Kidney (tissue), 22 donors: ENCODE data around the gene ELF5. TPM values are rescaled to one million over a fixed set of nuclear protein-coding genes. Genes with fewer than 3 reads are reported as not detected.

Experiments used
- DNase-seq, 5 donors: peaks; one replicate each; pipeline ENCODE4 v3.0.0-alpha.2; 2013 to 2020
- FAIRE-seq: peaks from 2 replicates; lab custom pipeline; 2012; peaks lifted over from hg19 to GRCh38; lab: Jason Lieb, UNC
- H3K27ac ChIP-seq, 2 donors: one replicate each; pipeline ENCODE4 v1.7.0; 2013; ENCODE audit warnings: low read depth in 2 of 2, low read length in 2 of 2, inconsistent platforms in 1 of 2
- H3K27me3 ChIP-seq: one replicate; pipeline ENCODE4 v1.7.1; 2013; ENCODE audit warnings: low read length, inconsistent platforms; ENCODE audit not compliant: control insufficient read depth, insufficient read depth
- H3K36me3 ChIP-seq, 3 donors: one replicate each; pipeline versions ENCODE4 v1.7.0 to v1.7.1; 2013; ENCODE audit warnings: low read length in 3 of 3, control low read depth in 1 of 3, inconsistent platforms in 1 of 3; ENCODE audit not compliant: insufficient read depth in 3 of 3, control insufficient read depth in 2 of 3
- H3K4me1 ChIP-seq, 3 donors: one replicate each; pipeline versions ENCODE4 v1.7.0 to v1.7.1; 2013; ENCODE audit warnings: low read length in 3 of 3, inconsistent platforms in 1 of 3, low read depth in 1 of 3; ENCODE audit not compliant: control insufficient read depth in 2 of 3, insufficient read depth in 2 of 3
- H3K4me3 ChIP-seq, 3 donors: one replicate each; pipeline versions ENCODE4 v1.7.0 to v1.8.1; 2013; ENCODE audit warnings: low read length in 3 of 3, control low read depth in 1 of 3, inconsistent platforms in 1 of 3
- H3K9ac ChIP-seq, 3 donors: one replicate each; pipeline versions ENCODE4 v1.7.0 to v1.7.1; 2013; ENCODE audit warnings: low read length in 3 of 3, control low read depth in 1 of 3, inconsistent platforms in 1 of 3
- H3K9me3 ChIP-seq, 3 donors: one replicate each; pipeline versions ENCODE4 v1.7.0 to v1.7.1; 2013; ENCODE audit warnings: low read length in 3 of 3, control low read depth in 1 of 3, inconsistent platforms in 1 of 3; ENCODE audit not compliant: control insufficient read depth in 2 of 3, insufficient read depth in 1 of 3
- CTCF ChIP-seq: IDR thresholded peaks from 3 replicates; pipeline ENCODE4 v1.5.1; 2012; ENCODE audit warnings: mild to moderate bottlenecking, moderate library complexity, borderline replicate concordance; ENCODE audit not compliant: insufficient read depth; ENCODE audit errors: extremely low read depth
- intact Hi-C: fragments of 100-400 bp; cut with DNase I; formaldehyde crosslinking; loops from one replicate; pipeline ENCODE4 v1.11.1; 2022
- long read RNA-seq, 10 donors: library from polyadenylated mRNA in 1 of 10; unstranded in 1 of 10; transcript quantifications; one replicate each; pipeline ENCODE4 v2.0.0 and lab custom pipeline, GENCODE V29; 2021 to 2026
- polyA plus RNA-seq: library from polyadenylated mRNA; stranded (reverse); fragments of 350-450 nt; fragmentation: Illumina TruSeq; extraction: RNeasy Lipid Tissue Mini Kit (QIAGEN cat#74804); gene quantifications from one replicate; pipeline ENCODE4 v1.2.3, GENCODE V29; 2014; ENCODE audit warnings: low read depth, low replicate concordance; ENCODE audit not compliant: insufficient read depth
- total RNA-seq: library from RNA; stranded (reverse); fragmentation: NEBNext Ultra II Directional; extraction: Animal tissue kit (Norgen Biotek cat#: 25700); gene quantifications from one replicate; pipeline ENCODE4 v1.2.1, GENCODE V29; 2021
- donor health status: control.
- donor health status: control.
- donor health status: control.
- donor health status: control.
- donor health status: control.
- donor health status: DM: yes; HTN: yes; CAD: no.
- donor health status: Normal renal cell carcinoma (clear cell type).

Gene ELF5
- total RNA-seq, result 0.94 TPM
- 18.9 TPM for polyA plus RNA-seq
- long read RNA-seq, donor 1, partial matches to known transcripts, result 0 of 4 reads
- long read RNA-seq, donor 1, other reads (novel, unspliced or antisense), result 0 of 4 reads
- long read RNA-seq, donor 2, partial matches to known transcripts, result 0 of 5 reads
- long read RNA-seq, donor 2, other reads (novel, unspliced or antisense), result 0 of 5 reads
- long read RNA-seq, donor 3, transcript ELF5-201 (7 exons, 2,321 nt), result major isoform, 13 of 20 reads
- long read RNA-seq, donor 3, transcript ELF5-205 (3 exons, 2,330 nt), result minor isoform, 6 of 20 reads
- long read RNA-seq, donor 3, partial matches to known transcripts, result 0 of 20 reads
- long read RNA-seq, donor 3, other reads (novel, unspliced or antisense), result 0 of 20 reads
- long read RNA-seq, donor 4, transcript ELF5-201 (7 exons, 2,321 nt), result major isoform, 5 of 9 reads
- long read RNA-seq, donor 4, partial matches to known transcripts, result 0 of 9 reads
- long read RNA-seq, donor 4, other reads (novel, unspliced or antisense), result 0 of 9 reads
- long read RNA-seq, donor 5, partial matches to known transcripts, result 0 of 1 reads
- long read RNA-seq, donor 5, other reads (novel, unspliced or antisense), result 0 of 1 reads
- long read RNA-seq, donor 6, transcript ELF5-201 (7 exons, 2,321 nt), result major isoform, 14 of 18 reads
- long read RNA-seq, donor 6, partial matches to known transcripts, result 0 of 18 reads
- long read RNA-seq, donor 6, other reads (novel, unspliced or antisense), result 0 of 18 reads
- long read RNA-seq, donor 7, partial matches to known transcripts, result 2 of 3 reads
- long read RNA-seq, donor 7, other reads (novel, unspliced or antisense), result 0 of 3 reads
- long read RNA-seq, donor 8, transcript ELF5-201 (7 exons, 2,321 nt), result major isoform, 7 of 11 reads
- long read RNA-seq, donor 8, partial matches to known transcripts, result 0 of 11 reads
- long read RNA-seq, donor 8, other reads (novel, unspliced or antisense), result 0 of 11 reads
- long read RNA-seq, donor 9, partial matches to known transcripts, result 0 of 2 reads
- long read RNA-seq, donor 9, other reads (novel, unspliced or antisense), result 0 of 2 reads
- long read RNA-seq, donor 10, transcript ELF5-201 (7 exons, 2,321 nt), result major isoform, 12 of 16 reads
- long read RNA-seq, donor 10, partial matches to known transcripts, result 0 of 16 reads
- long read RNA-seq, donor 10, other reads (novel, unspliced or antisense), result 0 of 16 reads

- H3K4me1 ChIP-seq, result no peaks in the 10 kb centered on the region
- H3K36me3 ChIP-seq, result no peaks in the 10 kb centered on the region
- peak within 1 kb of the TSS in 1 of 3 donors; percentile 27 for H3K4me3 ChIP-seq
- no peaks in the 10 kb centered on the region for H3K9me3 ChIP-seq
- intact Hi-C loops, result no loop called here
- no peak for TF ChIP-seq CTCF
- no peak for FAIRE-seq
- peak in 1 of 5 donors; percentile 18 for DNase-seq
- no peaks in the 10 kb centered on the region for H3K27me3 ChIP-seq
- no peak within 1 kb of the TSS for H3K27ac ChIP-seq
- no peak within 1 kb of the TSS for H3K9ac ChIP-seq
Observed at GRCh38 chr11:34513682-34514449, at the start of gene ELF5. TSS of gene ELF5 (minus strand) at chr11:34513794. CDS start at chr11:34505749, 8,045 bp downstream.

GRCh38 chr11:34562976-34563375 is 49.4 kb upstream of the ELF5 start:
- intact Hi-C loops, result no loop called here
- Histone ChIP-seq H3K4me3 (no peak overlapping the region), H3K36me3 (no peaks in the 10 kb centered on the region), H3K9ac (no peak overlapping the region), H3K27me3 (no peaks in the 10 kb centered on the region), H3K4me1 (no peaks in the 10 kb centered on the region), H3K27ac (no peak overlapping the region), H3K9me3 (no peaks in the 10 kb centered on the region)
- DNase-seq (no peak), FAIRE-seq (no peak)
- TF ChIP-seq CTCF, result no peak

- TF ChIP-seq CTCF, result no peak
- Histone ChIP-seq H3K9me3 (no peaks in the 10 kb centered on the region), H3K27me3 (no peaks in the 10 kb centered on the region), H3K9ac (no peak overlapping the region), H3K4me3 (no peak overlapping the region), H3K36me3 (no peaks in the 10 kb centered on the region), H3K27ac (no peak overlapping the region), H3K4me1 (no peaks in the 10 kb centered on the region)
- no peak for FAIRE-seq
- intact Hi-C loops, result no loop called here
- no peak for DNase-seq
Observed at GRCh38 chr11:34560511-34560910, 46.9 kb upstream of the ELF5 start.
